Measurements from ENCODE around the gene PTRH1. TPM values are rescaled to one million over a fixed set of nuclear protein-coding genes. Genes with fewer than 3 reads are reported as not detected.

The PTRH1 gene
- total RNA-seq, 1 experiment from 2014 or later, result 21.8 TPM

DNA sequence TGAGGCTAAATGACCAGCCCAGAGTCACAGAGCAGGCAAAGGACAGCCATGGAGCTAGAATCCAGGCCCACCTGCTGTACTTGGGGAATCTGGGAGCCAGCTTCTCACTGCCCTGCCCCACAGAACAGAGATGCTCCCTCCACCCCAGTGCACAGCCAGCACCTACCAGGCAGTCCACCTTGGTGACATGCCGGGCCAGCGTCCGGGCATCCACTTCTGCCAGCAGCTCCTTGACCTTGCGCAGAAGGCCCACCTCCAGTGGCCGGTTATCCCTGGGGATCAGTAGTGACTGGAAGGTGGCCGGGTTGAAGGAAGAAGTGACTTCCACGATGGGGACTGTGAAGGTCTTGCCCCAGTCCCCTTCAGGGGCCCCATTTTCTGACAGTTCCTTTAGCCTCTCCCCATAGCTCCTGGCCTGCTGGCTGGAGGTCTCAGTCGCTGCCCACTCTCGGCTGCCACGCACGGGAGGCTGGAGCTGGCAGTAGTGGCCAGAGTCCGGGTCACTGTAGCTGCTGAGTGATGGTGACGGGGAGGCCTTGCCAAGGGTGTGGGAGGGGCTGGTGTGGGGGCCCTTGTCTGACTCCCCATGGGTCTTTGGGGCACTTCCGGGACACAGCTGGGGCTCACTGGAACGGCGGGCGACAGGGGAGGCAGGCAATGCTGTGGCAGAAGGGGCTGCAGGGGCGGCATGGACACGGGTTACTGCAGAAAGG, 29.1 kb upstream of the PTRH1 start (continued):
- no peak for TF ChIP-seq CTCF (IDR thresholded peaks at IDR 0.05 in 2 of 3, conservative IDR thresholded peaks at IDR 0.05 in 1 of 3; ENCODE audit: borderline replicate concordance in 1 of 3, insufficient read depth in 1 of 3, low read depth in 2 of 3, low read length in 2 of 3)
- TF ChIP-seq TCF7L2 (IDR thresholded peaks at IDR 0.05; ENCODE audit: borderline replicate concordance, extremely low read depth, insufficient read depth, insufficient read length), result no peak
- no peak for TF ChIP-seq EGR1 (IDR thresholded peaks at IDR 0.05; ENCODE audit: low read depth)
- no peak for TF ChIP-seq POLR2AphosphoS5 (IDR thresholded peaks at IDR 0.05; ENCODE audit: low read depth, low read length)
- no peak for TF ChIP-seq RAD21 (IDR thresholded peaks at IDR 0.05; ENCODE audit: low read depth)
- TF ChIP-seq SP1 (IDR thresholded peaks at IDR 0.05; ENCODE audit: low read depth), result no peak
- TF ChIP-seq REST (IDR thresholded peaks at IDR 0.05; ENCODE audit: low read depth), result no peak
- TF ChIP-seq ZFX (IDR thresholded peaks at IDR 0.05), result no peak
